GM12892 (cell line): ENCODE data around the gene CSF2.

Experiments
- POLR2A ChIP-seq: IDR thresholded peaks from 2 replicates; pipeline ENCODE4 v1.6.1; 2011; ENCODE audit warnings: low read depth, low read length, control low read depth
- POLR2AphosphoS5 ChIP-seq: IDR thresholded peaks from 2 replicates; pipeline ENCODE4 v1.6.1; 2011; ENCODE audit warnings: low read depth, low read length, control low read depth

- TF ChIP-seq POLR2A (no peak), POLR2AphosphoS5 (no peak)
These were observed 40.5 kb upstream of the CSF2 start for GRCh38 chr5:132033122-132033521.
